Cardiac septum (tissue), 1 donor: ENCODE data around the gene AKAP9. TPM values are rescaled to one million over a fixed set of nuclear protein-coding genes. Genes with fewer than 3 reads are reported as not detected.
"Not testable (repeated sequence)": the region's sequence is repeated elsewhere in the genome, so short reads cannot be mapped to it uniquely, and the experiment has no call there.

Source experiments
- DNase-seq: peaks from one replicate; pipeline ENCODE4 v3.0.0-alpha.2; 2020; ENCODE audit warnings: low spot score
- intact Hi-C: fragments of 100-400 bp; cut with DNase I; formaldehyde crosslinking; loops from one replicate; pipeline ENCODE4 v1.14.0; 2022
- total RNA-seq: library from RNA; stranded (reverse); fragmentation: NEBNext Ultra II Directional; extraction: Animal tissue kit (Norgen Biotek cat#: 25700); gene quantifications from one replicate; pipeline ENCODE4 v1.2.1, GENCODE V29; 2021
- donor health status: DM: no; HTN: no; CAD: no.

AKAP9 gene
- total RNA-seq, 1 donor from 2014 or later = 36.2 TPM

DNA sequence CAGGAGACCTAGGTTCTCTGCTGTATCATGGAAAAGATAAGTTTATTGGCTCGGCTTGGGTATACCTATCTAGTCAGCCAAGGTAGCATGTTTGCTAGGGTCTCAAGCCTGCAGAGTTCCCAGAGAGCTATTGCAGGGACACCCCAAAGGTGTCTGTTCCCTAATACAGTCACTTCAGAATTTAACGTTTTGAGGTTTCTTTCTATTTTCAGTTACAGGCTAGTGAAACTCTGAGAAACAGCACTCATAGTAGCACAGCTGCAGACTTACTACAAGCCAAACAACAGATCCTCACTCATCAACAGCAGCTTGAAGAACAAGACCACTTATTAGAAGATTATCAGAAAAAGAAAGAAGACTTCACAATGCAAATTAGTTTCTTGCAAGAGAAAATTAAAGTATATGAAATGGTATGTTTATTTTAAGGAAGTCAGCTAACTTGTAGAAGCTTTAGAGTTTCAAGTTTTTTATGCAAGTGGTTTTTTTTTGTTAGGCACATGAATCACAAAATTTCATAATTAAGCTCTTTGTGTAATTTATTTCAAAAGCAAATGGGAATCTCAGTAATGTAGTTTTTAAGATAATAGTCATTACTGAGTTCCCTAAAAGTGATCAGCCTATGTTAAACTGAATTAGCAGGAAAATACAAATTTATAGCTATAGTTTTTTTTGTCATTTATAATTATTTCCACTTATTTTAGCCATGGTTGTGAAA is 54.9 kb downstream of the AKAP9 start:
- intact Hi-C loops = no loop called here
- no peak for DNase-seq

- no peak for DNase-seq
- intact Hi-C loops = no loop called here
Observed at GRCh38 chr7:91999631-92000565, 59.2 kb downstream of the AKAP9 start.

DNA sequence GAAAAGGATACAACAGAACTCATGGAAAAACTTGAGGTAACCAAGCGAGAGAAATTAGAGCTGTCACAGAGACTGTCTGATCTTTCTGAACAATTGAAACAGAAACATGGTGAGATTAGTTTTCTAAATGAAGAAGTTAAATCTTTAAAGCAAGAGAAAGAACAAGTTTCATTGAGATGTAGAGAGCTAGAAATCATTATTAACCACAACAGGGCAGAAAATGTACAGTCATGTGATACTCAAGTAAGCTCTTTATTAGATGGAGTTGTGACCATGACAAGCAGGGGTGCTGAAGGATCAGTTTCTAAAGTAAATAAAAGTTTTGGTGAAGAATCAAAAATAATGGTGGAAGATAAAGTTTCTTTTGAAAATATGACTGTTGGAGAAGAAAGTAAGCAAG is 62.1 kb downstream of the AKAP9 start:
- DNase-seq = no peak
- intact Hi-C loops = no loop called here

GRCh38 chr7:92006046-92006445 is 65.4 kb downstream of the AKAP9 start:
- no peak for DNase-seq
- intact Hi-C loops = no loop called here

DNA sequence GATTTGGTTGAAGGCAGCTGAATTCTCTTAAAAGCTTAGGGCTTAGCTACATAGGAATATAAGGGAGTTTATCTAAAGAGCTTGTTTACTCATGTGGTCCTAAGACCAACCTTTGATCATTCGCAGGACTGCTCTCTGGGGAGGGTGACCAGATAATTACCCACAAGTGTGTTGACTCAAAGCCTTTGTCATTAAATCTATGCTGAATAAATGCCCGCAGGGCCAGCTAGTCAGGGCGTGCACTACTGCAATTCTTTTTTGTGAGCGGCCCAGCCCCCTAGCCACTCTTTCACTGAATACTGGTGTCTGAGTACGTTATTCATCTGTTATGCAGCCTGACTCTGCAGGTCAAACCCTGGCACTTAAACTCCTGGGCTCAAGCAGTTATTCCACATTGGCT is 69.6 kb downstream of the AKAP9 start:
- no peak for DNase-seq
- intact Hi-C loops = no loop called here

DNA sequence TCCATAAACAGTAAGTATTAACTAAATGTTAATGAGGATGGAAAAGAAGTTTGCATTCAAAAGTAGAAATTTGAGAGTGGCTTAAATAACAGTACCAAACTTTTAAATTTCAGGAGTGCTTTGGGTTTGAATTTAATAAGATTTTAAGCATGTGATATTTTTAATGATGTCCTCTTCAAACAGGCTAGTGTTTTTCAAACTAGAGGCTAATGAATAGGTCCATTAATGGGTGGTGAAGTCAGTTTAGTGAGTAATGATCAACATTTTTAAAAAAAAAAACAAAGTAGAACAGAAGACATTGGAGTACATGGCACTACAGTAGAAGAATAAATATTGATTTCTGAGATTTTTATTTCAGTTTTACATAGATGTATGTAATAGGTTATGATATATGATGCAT is 72.9 kb downstream of the AKAP9 start:
- intact Hi-C loops = no loop called here
- DNase-seq = no peak

GRCh38 chr7:92020636-92021035 is 80.0 kb downstream of the AKAP9 start:
- intact Hi-C loops = no loop called here

GRCh38 chr7:92025260-92025659 is 84.6 kb downstream of the AKAP9 start:
- DNase-seq = no peak
- intact Hi-C loops = no loop called here

More at GRCh38 chr7:92020636-92021035, 80.0 kb downstream of the AKAP9 start:
- DNase-seq = no peak

DNA sequence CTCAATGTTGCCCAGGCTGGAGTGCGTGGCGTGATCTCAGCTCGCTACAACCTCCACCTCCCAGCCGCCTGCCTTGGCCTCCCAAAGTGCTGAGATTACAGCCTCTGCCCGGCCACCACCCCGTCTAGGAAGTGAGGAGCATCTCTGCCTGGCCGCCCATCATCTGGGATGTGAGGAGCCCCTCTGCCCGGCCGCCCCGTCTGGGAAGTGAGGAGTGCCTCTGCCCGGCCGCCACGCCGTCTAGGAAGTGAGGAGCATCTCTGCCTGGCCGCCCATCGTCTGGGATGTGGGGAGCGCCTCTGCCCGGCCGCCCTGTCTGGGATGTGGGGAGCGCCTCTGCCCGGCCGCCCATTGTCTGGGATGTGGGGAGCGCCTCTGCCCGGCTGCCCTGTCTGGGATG is 86.0 kb downstream of the AKAP9 start:
- intact Hi-C loops, DNase-seq: not testable (repeated sequence)

DNA sequence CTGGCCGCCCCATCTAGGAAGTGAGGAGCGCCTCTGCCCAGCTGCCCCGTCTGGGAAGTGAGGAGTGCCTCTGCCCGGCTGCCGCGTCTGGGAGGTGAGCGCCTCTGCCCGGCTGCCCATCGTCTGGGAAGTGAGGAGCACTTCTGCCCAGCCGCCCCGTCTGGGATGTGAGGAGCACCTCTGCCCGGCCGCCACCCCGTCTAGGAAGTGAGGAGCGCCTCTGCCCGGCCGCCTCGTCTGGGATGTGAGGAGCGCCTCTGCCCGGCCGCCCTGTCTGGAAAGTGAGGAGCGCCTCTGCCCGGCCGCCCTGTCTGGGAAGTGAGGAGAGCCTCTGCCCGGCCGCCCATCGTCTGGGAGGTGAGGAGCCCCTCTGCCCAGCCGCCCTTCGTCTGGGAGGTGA is 86.5 kb downstream of the AKAP9 start:
- intact Hi-C loops, DNase-seq: not testable (repeated sequence)

GRCh38 chr7:92028226-92028625 is 87.6 kb downstream of the AKAP9 start:
- DNase-seq = no peak
- intact Hi-C loops = no loop called here

GRCh38 chr7:92028686-92029085 is 88.0 kb downstream of the AKAP9 start:
- intact Hi-C loops = no loop called here
- no peak for DNase-seq

DNA sequence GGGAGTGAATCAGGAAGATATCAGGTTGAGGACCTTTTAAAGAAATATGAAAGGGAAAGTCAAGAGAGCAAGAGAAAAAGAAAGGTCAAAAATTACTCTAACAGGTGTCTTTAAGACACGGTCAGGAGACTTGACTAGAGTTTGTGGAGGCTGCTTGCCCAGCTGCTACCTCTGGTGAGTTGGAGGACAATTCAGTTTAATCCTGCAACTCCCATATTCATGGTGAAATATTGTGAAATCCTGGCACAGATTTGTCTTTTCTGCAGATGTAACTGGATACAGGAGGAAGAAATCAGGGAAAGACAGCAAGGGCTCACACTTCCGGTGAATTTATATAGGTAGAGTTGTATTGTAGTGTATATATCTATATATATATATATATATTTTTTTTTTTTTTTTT is 93.5 kb downstream of the AKAP9 start:
- DNase-seq = no peak
- intact Hi-C loops = no loop called here

DNA sequence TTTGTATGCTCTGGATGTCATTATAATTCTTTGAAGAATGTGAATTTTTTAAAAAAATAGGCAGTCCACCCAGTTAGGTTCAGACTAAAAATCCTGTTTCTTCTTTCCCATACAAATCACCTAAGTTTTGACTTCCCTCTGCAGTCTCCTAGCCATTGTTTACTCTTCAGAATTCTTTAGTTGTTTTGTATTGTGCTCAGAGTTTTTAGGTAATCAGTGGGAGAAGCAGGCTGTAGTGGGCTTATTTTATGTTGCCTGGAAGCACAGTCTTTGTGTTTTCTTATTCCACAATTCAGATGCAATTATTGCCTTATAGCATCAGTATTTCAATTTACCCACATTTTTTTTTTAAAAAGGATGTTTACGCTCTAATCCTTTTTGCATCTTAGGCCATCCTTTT is 94.9 kb downstream of the AKAP9 start:
- intact Hi-C loops = no loop called here
- no peak for DNase-seq

- DNase-seq = no peak
Observed at GRCh38 chr7:92039900-92040299, 99.2 kb downstream of the AKAP9 start.

GRCh38 chr7:92042056-92042737 is 101.5 kb downstream of the AKAP9 start:
- intact Hi-C loops = loop anchor here (10.0 kb wide), 1 partner anchor 97 kb away; the partner anchor contains the start of gene AKAP9
- no peak for DNase-seq

More at GRCh38 chr7:92039900-92040299, 99.2 kb downstream of the AKAP9 start:
- intact Hi-C loops = loop anchor here (10.0 kb wide), 1 partner anchor 95 kb away; the partner anchor contains the start of gene AKAP9

- intact Hi-C loops = loop anchor here (10.0 kb wide), 1 partner anchor 98 kb away; the partner anchor contains the start of gene AKAP9
Observed at GRCh38 chr7:92043098-92043497, 102.4 kb downstream of the AKAP9 start.

DNA sequence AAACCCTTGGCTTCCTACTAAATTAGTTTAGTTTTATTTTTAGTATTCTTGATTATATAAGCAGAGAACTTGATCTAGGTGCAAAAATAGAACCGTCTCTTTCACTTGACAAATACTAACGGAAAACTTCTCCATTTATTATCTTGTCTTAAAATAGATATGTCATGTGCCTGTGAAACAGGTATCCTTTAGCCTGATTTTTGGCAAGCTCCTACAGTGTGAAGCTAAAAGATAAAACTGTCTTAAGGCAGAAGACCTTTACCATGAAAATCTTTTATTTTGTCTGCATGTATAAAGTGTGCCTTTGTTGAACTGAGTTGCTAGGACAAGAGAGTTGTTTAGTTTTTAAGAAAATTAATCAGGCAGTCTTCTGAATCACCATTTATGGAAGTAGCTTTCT is 103.0 kb downstream of the AKAP9 start:
- intact Hi-C loops = loop anchor here (10.0 kb wide), 1 partner anchor 99 kb away; the partner anchor contains the start of gene AKAP9
- no peak for DNase-seq

More at GRCh38 chr7:92043098-92043497, 102.4 kb downstream of the AKAP9 start:
- DNase-seq = no peak

- no peak for DNase-seq
- intact Hi-C loops = loop anchor here (10.0 kb wide), 1 partner anchor 99 kb away; the partner anchor contains the start of gene AKAP9
Observed at GRCh38 chr7:92044148-92044547, 103.5 kb downstream of the AKAP9 start.

DNA sequence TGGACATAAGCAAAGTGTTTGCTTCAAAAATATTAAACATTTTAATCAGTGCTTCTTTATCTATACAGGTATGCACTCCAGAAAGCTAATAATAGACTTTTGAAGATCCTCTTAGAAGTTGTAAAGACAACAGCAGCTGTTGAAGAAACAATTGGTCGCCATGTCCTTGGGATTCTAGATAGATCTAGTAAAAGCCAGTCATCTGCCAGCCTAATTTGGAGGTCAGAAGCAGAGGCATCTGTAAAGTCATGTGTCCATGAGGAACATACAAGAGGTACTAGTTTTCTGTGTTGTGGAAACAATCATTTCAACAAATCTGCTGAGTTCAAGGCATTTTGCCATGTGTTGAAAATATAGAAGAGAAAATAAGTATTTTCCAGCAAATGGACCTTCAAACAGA is 104.3 kb downstream of the AKAP9 start:
- intact Hi-C loops = loop anchor here (10.0 kb wide), 1 partner anchor 100 kb away; the partner anchor contains the start of gene AKAP9
- no peak for DNase-seq
